ENCODE measurements around the gene VPS13C. TPM values are rescaled to one million over a fixed set of nuclear protein-coding genes. Genes with fewer than 3 reads are reported as not detected.

VPS13C gene
- total RNA-seq, 1 donor = 117 TPM

GRCh38 chr15:62104401-62104800 is 44.2 kb upstream of the VPS13C start:
- H3K36me3 ChIP-seq (ENCODE audit: insufficient read depth, low read length) = no peaks in the 10 kb centered on the region
- no peak overlapping the region for H3K27ac ChIP-seq (ENCODE audit: low read depth, low read length)
- no peak for DNase-seq (ENCODE audit: insufficient read length, low spot score, missing footprints)
- H4K20me1 ChIP-seq (ENCODE audit: insufficient read depth, low read length) = no peaks in the 10 kb centered on the region
- H3K9me3 ChIP-seq (ENCODE audit: low read depth, low read length) = no peaks in the 10 kb centered on the region
- H3K4me2 ChIP-seq (ENCODE audit: insufficient read depth, low read length) = no peak overlapping the region
- no peak overlapping the region for H3K4me3 ChIP-seq (ENCODE audit: insufficient read depth, low read length)
- peaks cover 2% of the 10 kb centered on the region for H3K4me1 ChIP-seq (ENCODE audit: insufficient read depth, low read length)
- H2AFZ ChIP-seq (ENCODE audit: low read length) = no peak overlapping the region
- H3K79me2 ChIP-seq (ENCODE audit: insufficient read depth, low read length) = no peaks in the 10 kb centered on the region
- no peaks in the 10 kb centered on the region for H3K27me3 ChIP-seq (ENCODE audit: insufficient read depth, low read length)
- TF ChIP-seq CTCF (IDR thresholded peaks at IDR 0.05; ENCODE audit: extremely low read depth, low read depth, low read length) = no peak

- no peak overlapping the region for H3K27ac ChIP-seq (ENCODE audit: low read depth, low read length)
- no peaks in the 10 kb centered on the region for H3K27me3 ChIP-seq (ENCODE audit: insufficient read depth, low read length)
- no peak overlapping the region for H2AFZ ChIP-seq (ENCODE audit: low read length)
- no peaks in the 10 kb centered on the region for H4K20me1 ChIP-seq (ENCODE audit: insufficient read depth, low read length)
- no peaks in the 10 kb centered on the region for H3K79me2 ChIP-seq (ENCODE audit: insufficient read depth, low read length)
- H3K4me2 ChIP-seq (ENCODE audit: insufficient read depth, low read length) = no peak overlapping the region
- H3K4me3 ChIP-seq (ENCODE audit: insufficient read depth, low read length) = no peak overlapping the region
- no peaks in the 10 kb centered on the region for H3K36me3 ChIP-seq (ENCODE audit: insufficient read depth, low read length)
- H3K9me3 ChIP-seq (ENCODE audit: low read depth, low read length) = no peaks in the 10 kb centered on the region
- no peak for DNase-seq (ENCODE audit: insufficient read length, low spot score, missing footprints)
- TF ChIP-seq CTCF (IDR thresholded peaks at IDR 0.05; ENCODE audit: extremely low read depth, low read depth, low read length) = no peak
- H3K4me1 ChIP-seq (ENCODE audit: insufficient read depth, low read length) = peaks cover 9% of the 10 kb centered on the region
Observed at GRCh38 chr15:62103431-62103830, 43.2 kb upstream of the VPS13C start.

- Histone ChIP-seq H3K27me3 (ENCODE audit: insufficient read depth, low read length) (no peaks in the 10 kb centered on the region), H4K20me1 (ENCODE audit: insufficient read depth, low read length) (no peaks in the 10 kb centered on the region), H3K4me3 (ENCODE audit: insufficient read depth, low read length) (peak overlapping the region; percentile 60), H3K4me1 (ENCODE audit: insufficient read depth, low read length) (peaks cover 9% of the 10 kb centered on the region), H3K27ac (ENCODE audit: low read depth, low read length) (peak overlapping the region; percentile 43), H3K9me3 (ENCODE audit: low read depth, low read length) (no peaks in the 10 kb centered on the region), H2AFZ (ENCODE audit: low read length) (peak overlapping the region; percentile 69), H3K4me2 (ENCODE audit: insufficient read depth, low read length) (peak overlapping the region; percentile 80), H3K79me2 (ENCODE audit: insufficient read depth, low read length) (no peaks in the 10 kb centered on the region), H3K36me3 (ENCODE audit: insufficient read depth, low read length) (no peaks in the 10 kb centered on the region)
- peak; percentile 55 for DNase-seq (ENCODE audit: insufficient read length, low spot score, missing footprints)
- TF ChIP-seq CTCF (IDR thresholded peaks at IDR 0.05; ENCODE audit: extremely low read depth, low read depth, low read length) = no peak
Observed at GRCh38 chr15:62099094-62099601, 38.9 kb upstream of the VPS13C start.

- Histone ChIP-seq H3K4me2 (ENCODE audit: insufficient read depth, low read length) (no peak overlapping the region), H3K27ac (ENCODE audit: low read depth, low read length) (no peak overlapping the region), H4K20me1 (ENCODE audit: insufficient read depth, low read length) (no peaks in the 10 kb centered on the region), H3K4me1 (ENCODE audit: insufficient read depth, low read length) (peaks cover 7% of the 10 kb centered on the region), H2AFZ (ENCODE audit: low read length) (no peak overlapping the region), H3K4me3 (ENCODE audit: insufficient read depth, low read length) (no peak overlapping the region), H3K79me2 (ENCODE audit: insufficient read depth, low read length) (no peaks in the 10 kb centered on the region), H3K36me3 (ENCODE audit: insufficient read depth, low read length) (no peaks in the 10 kb centered on the region), H3K9me3 (ENCODE audit: low read depth, low read length) (no peaks in the 10 kb centered on the region), H3K27me3 (ENCODE audit: insufficient read depth, low read length) (no peaks in the 10 kb centered on the region)
- no peak for DNase-seq (ENCODE audit: insufficient read length, low spot score, missing footprints)
- no peak for TF ChIP-seq CTCF (IDR thresholded peaks at IDR 0.05; ENCODE audit: extremely low read depth, low read depth, low read length)
Observed at GRCh38 chr15:62094388-62094787, 34.1 kb upstream of the VPS13C start.
